NB4 (cell line): Measurements from ENCODE around the gene NUMA1.

Experiments used
- DNase-seq: peaks from one replicate; pipeline ENCODE4 v3.0.0; 2010; ENCODE audit warnings: low read depth
- H3K4me3 ChIP-seq: one replicate; pipeline ENCODE4 v1.5.1; 2011; ENCODE audit warnings: mild to moderate bottlenecking, low read depth, low read length, moderate library complexity
- MAX ChIP-seq: IDR thresholded peaks from 2 replicates; pipeline ENCODE4 v1.6.1; 2011; ENCODE audit warnings: low read depth, low read length
- MYC ChIP-seq: IDR thresholded peaks from 2 replicates; pipeline ENCODE4 v1.6.1; 2011; ENCODE audit warnings: low read depth, low read length
- POLR2A ChIP-seq: IDR thresholded peaks from 2 replicates; pipeline ENCODE4 v1.6.1; 2011; ENCODE audit warnings: mild to moderate bottlenecking; ENCODE audit not compliant: insufficient read length; ENCODE audit errors: extremely low read depth
- TF ChIP-seq, protein P1 (sequence below): IDR thresholded peaks from one replicate; pipeline ENCODE4 v1.5.1; 2012; ENCODE audit warnings: low read depth, low read length

Gene NUMA1

DNA sequence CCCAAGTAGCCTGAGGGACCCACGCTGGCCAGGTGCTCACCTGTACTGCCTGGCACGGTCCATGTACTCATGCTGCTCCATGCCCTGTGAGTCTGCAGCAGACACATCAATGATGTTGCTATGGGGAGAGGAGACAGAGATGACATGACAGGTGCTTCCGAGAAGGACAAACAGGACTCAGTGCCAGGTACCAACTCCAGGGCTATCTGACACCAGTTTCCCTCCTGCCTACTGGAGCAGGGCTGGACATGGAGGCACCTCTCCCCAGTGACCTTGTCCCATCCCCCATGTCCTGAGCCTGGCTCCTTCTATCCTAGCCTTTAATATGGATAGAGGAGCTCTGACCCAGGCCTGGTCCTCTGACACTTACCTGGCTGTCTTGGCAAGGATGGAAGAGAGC lies 18.4 kb upstream of the NUMA1 start:
- DNase-seq: no peak
- TF ChIP-seq MYC: no peak
- TF ChIP-seq POLR2A: no peak
- no peak for TF ChIP-seq MAX
- TF ChIP-seq, protein P1, sequence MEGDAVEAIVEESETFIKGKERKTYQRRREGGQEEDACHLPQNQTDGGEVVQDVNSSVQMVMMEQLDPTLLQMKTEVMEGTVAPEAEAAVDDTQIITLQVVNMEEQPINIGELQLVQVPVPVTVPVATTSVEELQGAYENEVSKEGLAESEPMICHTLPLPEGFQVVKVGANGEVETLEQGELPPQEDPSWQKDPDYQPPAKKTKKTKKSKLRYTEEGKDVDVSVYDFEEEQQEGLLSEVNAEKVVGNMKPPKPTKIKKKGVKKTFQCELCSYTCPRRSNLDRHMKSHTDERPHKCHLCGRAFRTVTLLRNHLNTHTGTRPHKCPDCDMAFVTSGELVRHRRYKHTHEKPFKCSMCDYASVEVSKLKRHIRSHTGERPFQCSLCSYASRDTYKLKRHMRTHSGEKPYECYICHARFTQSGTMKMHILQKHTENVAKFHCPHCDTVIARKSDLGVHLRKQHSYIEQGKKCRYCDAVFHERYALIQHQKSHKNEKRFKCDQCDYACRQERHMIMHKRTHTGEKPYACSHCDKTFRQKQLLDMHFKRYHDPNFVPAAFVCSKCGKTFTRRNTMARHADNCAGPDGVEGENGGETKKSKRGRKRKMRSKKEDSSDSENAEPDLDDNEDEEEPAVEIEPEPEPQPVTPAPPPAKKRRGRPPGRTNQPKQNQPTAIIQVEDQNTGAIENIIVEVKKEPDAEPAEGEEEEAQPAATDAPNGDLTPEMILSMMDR: no peak

GRCh38 chr11:72091292-72091691 lies 10.9 kb upstream of the NUMA1 start:
- DNase-seq: peak; percentile 80
- TF ChIP-seq MAX: no peak
- TF ChIP-seq, protein P1: peak; percentile 92
- H3K4me3 ChIP-seq: no peak overlapping the region

More for the DNA sequence above, 18.4 kb upstream of the NUMA1 start:
- H3K4me3 ChIP-seq: no peak overlapping the region

GRCh38 chr11:72088076-72088808 lies 7.9 kb upstream of the NUMA1 start:
- TF ChIP-seq, protein P1: no peak
- no peak for TF ChIP-seq POLR2A
- TF ChIP-seq MYC: no peak
- no peak for TF ChIP-seq MAX
- DNase-seq: no peak
- no peak overlapping the region for H3K4me3 ChIP-seq

DNA sequence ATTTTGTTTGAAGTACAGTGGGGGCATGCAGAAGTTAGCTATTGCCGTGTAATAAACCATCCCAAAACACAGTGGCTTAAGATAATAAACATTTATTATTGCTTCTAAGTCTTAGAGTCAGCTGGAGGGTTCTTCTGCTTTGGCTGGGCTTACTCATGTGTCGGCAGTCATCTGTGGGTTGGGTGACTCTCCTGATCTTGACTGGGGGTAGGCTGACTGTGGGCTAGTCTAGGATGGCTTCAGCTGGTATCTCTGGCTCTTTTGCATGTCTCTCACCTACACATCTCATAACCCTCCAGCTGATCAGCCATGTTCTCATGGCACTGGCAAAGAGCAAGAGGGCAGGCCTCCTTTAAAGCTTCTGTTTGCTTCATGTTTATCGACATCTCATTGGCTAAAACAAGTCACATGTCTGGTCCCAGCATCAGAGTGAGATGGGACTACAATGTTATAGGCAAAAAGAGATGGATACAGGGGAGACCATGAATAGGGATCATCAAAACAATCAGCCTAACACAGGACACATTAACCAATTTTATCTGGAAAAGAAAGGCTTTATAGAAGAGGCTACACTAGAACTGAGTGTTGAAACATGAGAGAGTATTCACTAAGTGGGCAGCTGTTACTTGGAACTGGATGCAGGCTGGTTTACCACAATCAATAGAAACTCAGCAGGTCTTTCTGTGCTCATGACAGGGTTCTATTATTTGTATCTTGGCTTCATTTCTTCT lies 5.4 kb upstream of the NUMA1 start:
- no peak for DNase-seq
- no peak overlapping the region for H3K4me3 ChIP-seq
- TF ChIP-seq POLR2A (no peak), MAX (no peak), MYC (no peak)
- TF ChIP-seq, protein P1: no peak

DNA sequence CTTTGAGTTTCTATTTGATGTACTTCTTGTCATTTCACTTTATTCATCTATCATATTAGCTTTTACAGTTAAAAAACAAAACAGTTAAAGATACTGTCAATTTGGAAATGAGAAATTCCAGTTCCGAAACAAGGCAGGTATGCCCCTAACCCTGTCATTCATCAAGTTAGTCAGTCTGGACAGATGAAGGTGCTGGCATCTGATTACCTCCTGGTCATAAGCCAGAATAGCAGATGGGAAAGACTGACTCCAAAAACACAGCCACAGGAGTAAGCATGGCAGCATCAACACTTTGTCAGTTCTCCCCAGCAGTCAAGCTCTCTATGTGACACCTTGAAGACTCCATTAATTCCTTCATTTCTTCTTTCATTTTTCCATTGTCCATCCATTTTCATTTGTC lies 4.6 kb upstream of the NUMA1 start:
- DNase-seq: no peak
- no peak for TF ChIP-seq MYC
- no peak for TF ChIP-seq POLR2A
- TF ChIP-seq, protein P1: no peak
- no peak for TF ChIP-seq MAX
- no peak overlapping the region for H3K4me3 ChIP-seq
